ENCODE measurements around the gene NHEJ1. TPM values are rescaled to one million over a fixed set of nuclear protein-coding genes. Genes with fewer than 3 reads are reported as not detected.

Gene NHEJ1
- total RNA-seq, 1 experiment from 2014 or later = 20.8 TPM

DNA sequence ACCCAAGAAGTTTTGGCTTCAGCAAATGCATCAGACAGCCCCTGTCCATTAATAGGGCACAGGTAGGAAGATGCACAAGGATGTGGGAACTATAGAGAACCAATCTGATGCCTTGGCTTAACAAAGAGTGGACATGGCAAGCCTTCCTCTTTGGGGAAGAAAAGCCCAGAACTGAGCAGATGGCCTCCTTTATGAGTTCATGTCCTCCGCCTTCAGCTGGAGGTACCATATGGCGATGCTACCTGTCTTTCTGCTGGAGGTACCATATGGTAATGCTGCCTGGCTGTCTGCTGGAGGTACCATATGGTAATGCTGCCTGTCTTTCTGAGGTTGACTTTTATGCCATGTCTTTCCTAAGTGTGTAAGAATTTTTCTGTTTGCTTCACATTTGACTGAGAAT is 23.5 kb upstream of the NHEJ1 start:
- H3K4me3 Mint-ChIP-seq = no peak overlapping the region

More for the DNA sequence above, 23.5 kb upstream of the NHEJ1 start:
- Histone ChIP-seq H3K14ac (ENCODE audit: insufficient read depth, low read length) (no peak overlapping the region), H2BK12ac (ENCODE audit: insufficient read length, low read depth, low read length) (no peak overlapping the region), H3K79me2 (ENCODE audit: insufficient read depth, low read length) (no peaks in the 10 kb centered on the region), H3K4me1 (ENCODE audit: insufficient read depth, low read length) (no peaks in the 10 kb centered on the region), H3K9me3 (ENCODE audit: control insufficient read depth, low read depth, low read length) (no peaks in the 10 kb centered on the region), H3K9ac (ENCODE audit: extremely low read depth, insufficient read length, low read length) (no peak overlapping the region), H3K18ac (ENCODE audit: insufficient read length, low read depth, low read length) (no peak overlapping the region), H4K8ac (replicated peaks; ENCODE audit: insufficient read length, low read depth, low read length) (no peak overlapping the region), H3K56ac (ENCODE audit: insufficient read length, low read depth, low read length) (no peak overlapping the region), H4K5ac (ENCODE audit: insufficient read length, low read depth, low read length) (no peak overlapping the region), H2AK5ac (ENCODE audit: insufficient read length, low read length) (no peak overlapping the region), H2BK15ac (ENCODE audit: low read depth, low read length) (no peak overlapping the region), H2BK5ac (ENCODE audit: insufficient read length, low read length) (no peak overlapping the region), H2AFZ (ENCODE audit: low read length) (no peak overlapping the region), H3K23ac (ENCODE audit: insufficient read length, low read depth, low read length) (no peak overlapping the region), H3K4ac (ENCODE audit: low read depth, low read length) (no peak overlapping the region), H4K91ac (ENCODE audit: insufficient read length, low read depth, low read length) (no peak overlapping the region), H3K27ac (ENCODE audit: insufficient read length, low read depth, low read length) (no peak overlapping the region), H3T11ph (ENCODE audit: low read length) (no peak overlapping the region), H3K4me2 (ENCODE audit: insufficient read depth, insufficient read length, low read length) (no peak overlapping the region), H2BK20ac (ENCODE audit: low read depth, low read length, poor library complexity, severe bottlenecking) (no peak overlapping the region), H2BK120ac (ENCODE audit: low read depth, low read length, poor library complexity, severe bottlenecking) (no peak overlapping the region), H4K20me1 (ENCODE audit: control insufficient read depth, insufficient read depth, insufficient read length) (no peaks in the 10 kb centered on the region), H3K23me2 (ENCODE audit: insufficient read length, low read depth, low read length, poor library complexity, severe bottlenecking) (no peaks in the 10 kb centered on the region), H3K27me3 (ENCODE audit: insufficient read depth, low read length) (no peaks in the 10 kb centered on the region), H3K79me1 (ENCODE audit: insufficient read depth, low read depth, low read length, poor library complexity, severe bottlenecking) (peaks cover 3% of the 10 kb centered on the region)
- no peak for DNase-seq
- WGBS (ENCODE audit: extremely low coverage, insufficient read length, low lambda C conversion rate) = no CpG with 5 or more reads among the region's 2 CpGs
- Mint-ChIP-seq H3K4me1 (peaks cover 2 to 3% of the 10 kb centered on the region in 2 experiments), H3K27ac (no peak overlapping the region), H3K36me3 (ENCODE audit: insufficient read depth in 1 of 3, low read depth in 3 of 3) (peaks cover 16 to 45% (median 33%) of the 10 kb centered on the region in 3 experiments), H3K9me3 (no peaks in the 10 kb centered on the region; a peak in 1 of 5 replicates), H3K27me3 (ENCODE audit: low read depth) (no peaks in the 10 kb centered on the region)
- TF ChIP-seq, protein P1, sequence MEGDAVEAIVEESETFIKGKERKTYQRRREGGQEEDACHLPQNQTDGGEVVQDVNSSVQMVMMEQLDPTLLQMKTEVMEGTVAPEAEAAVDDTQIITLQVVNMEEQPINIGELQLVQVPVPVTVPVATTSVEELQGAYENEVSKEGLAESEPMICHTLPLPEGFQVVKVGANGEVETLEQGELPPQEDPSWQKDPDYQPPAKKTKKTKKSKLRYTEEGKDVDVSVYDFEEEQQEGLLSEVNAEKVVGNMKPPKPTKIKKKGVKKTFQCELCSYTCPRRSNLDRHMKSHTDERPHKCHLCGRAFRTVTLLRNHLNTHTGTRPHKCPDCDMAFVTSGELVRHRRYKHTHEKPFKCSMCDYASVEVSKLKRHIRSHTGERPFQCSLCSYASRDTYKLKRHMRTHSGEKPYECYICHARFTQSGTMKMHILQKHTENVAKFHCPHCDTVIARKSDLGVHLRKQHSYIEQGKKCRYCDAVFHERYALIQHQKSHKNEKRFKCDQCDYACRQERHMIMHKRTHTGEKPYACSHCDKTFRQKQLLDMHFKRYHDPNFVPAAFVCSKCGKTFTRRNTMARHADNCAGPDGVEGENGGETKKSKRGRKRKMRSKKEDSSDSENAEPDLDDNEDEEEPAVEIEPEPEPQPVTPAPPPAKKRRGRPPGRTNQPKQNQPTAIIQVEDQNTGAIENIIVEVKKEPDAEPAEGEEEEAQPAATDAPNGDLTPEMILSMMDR (conservative IDR thresholded peaks at IDR 0.05) = no peak

Data from H9 (cell line).